ENCODE data around the gene CCPG1.

CCPG1 gene

GRCh38 chr15:55383687-55384086 is 24.5 kb downstream of the CCPG1 start:
- no peak for DNase-seq

GRCh38 chr15:55381595-55381994 is 26.6 kb downstream of the CCPG1 start:
- no peak for DNase-seq

DNA sequence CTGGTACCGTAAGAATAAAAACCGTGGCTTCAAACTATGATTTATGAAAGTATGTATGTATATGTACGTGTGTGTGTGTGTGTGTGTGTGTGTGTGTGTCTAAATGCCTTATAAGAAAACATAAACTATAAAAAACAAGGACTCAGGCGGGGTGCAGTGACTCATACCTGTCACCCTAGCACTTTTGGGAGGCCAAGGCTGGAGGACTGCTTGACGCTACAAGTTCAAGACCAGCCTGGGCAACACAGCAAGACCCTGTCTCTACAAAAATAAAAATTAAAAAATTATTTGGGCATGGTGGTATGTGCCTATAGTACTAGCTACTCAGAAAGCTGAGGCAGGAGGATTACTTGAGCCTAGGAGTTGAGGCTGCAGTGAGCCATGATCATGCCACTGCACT is 29.1 kb downstream of the CCPG1 start:
- DNase-seq, result no peak

- DNase-seq, result no peak
Observed at GRCh38 chr15:55372701-55373440, 35.3 kb downstream of the CCPG1 start.

GRCh38 chr15:55366981-55367380 is 41.2 kb downstream of the CCPG1 start:
- DNase-seq, result peak; percentile 29 to 43

- DNase-seq, result no peak
Observed at GRCh38 chr15:55362641-55363040, 45.5 kb downstream of the CCPG1 start.

DNA sequence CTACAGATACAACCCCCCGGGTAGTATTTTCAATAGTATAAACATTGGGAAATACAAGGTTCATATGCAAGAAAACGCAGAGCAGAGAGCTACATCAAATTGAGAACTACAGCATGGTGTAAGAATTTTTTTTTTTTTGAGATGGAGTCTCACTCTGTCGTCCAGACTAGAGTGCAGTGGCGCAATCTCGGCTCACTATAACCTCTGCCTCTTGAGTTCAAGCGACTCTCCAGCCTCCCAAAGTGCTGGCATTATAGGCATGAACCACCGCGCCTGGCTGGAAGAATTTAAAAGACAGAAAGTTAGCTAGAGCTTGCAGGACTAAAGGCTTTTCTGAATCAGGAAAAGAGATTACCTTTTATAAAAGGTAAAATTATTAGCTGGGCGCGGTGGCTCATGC is 47.1 kb downstream of the CCPG1 start:
- DNase-seq, result no peak

DNA sequence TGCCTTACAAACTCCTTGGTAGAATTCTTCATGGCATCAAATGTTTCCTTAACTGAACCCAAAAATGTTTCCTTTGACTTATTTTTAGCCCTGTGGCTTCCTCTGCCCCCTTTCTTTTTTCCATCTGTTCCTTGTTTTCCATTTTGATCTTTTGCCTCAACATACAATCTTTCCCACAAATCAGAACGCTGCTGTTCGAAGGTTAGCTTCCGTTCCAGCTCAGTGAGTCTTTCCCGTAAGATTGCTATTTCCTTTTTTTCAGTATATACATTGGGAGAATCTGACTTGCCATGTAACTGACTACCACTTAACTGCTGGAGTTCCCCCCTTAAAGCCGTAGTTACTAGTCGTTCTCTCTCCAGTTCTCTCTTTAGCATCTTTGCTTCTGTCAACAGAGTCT is 47.9 kb downstream of the CCPG1 start:
- DNase-seq, result no peak

GRCh38 chr15:55358471-55358870 is 49.7 kb downstream of the CCPG1 start:
- DNase-seq, result no peak

- no peak for DNase-seq
Observed at GRCh38 chr15:55357774-55358173, 50.4 kb downstream of the CCPG1 start.

DNA sequence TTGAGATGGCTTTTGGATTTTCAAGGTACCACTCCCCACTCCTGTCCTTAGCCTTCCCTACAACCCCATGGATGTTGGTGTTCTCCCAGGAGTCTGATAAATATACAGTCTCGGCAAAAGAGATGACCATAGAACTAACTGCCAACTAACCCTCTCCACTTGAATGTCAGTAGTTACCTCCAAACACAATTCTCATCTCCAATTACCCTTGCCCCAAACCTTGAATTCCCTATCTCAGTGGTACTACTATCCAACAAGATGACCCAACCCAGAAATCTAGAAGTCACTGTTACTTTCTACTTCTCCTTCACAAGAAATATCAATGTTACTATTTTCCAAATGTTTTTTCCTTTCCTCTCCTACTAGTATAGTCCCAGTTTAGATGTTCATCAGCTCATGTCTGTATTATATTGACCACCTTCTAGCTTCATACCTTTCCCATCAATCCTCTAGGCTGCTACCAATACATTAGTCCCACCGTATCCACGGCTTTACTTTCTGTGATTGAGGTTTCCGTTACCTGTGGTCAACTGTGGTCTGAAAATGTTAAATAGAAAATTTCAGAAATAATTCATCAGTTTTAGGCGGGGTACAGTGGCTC is 51.1 kb downstream of the CCPG1 start:
- no peak for DNase-seq

DNA sequence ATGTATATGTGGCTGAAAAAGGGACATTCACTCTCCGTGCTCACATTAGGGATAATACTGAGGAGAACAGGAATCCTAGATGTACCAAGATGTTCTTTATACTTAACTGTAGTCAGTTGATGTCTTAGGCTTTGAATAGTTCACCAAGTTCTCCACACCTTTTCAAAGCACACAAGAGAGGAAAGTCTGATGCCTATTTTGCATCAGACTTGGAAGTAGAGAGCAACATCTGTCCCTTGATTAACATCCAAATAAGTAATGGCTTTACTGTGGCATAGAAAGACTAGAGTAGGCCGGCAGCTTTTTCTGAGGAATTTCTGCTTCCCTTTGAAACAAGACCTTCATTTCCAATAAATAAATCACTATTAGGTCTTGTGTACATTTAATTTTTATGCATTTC is 55.1 kb downstream of the CCPG1 start:
- no peak for DNase-seq

DNA sequence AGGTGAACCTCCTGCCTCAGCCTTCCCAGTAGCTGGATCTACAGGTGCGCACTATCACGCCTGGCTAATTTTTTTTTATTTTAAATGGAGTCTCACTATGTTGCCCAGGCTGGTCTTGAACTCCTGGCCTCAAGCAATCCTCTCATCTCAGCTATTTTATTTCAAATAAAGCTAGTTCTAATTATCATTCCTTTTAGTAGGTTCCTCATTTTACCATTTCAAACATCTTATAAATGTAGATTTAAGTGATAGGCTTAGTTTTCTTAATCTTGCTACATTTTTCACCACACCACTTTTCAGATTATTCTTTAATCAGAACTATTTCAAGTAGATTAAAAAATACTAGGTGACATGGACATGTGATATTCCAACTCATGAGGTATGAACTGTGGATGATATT is 58.9 kb downstream of the CCPG1 start:
- no peak for DNase-seq

DNA sequence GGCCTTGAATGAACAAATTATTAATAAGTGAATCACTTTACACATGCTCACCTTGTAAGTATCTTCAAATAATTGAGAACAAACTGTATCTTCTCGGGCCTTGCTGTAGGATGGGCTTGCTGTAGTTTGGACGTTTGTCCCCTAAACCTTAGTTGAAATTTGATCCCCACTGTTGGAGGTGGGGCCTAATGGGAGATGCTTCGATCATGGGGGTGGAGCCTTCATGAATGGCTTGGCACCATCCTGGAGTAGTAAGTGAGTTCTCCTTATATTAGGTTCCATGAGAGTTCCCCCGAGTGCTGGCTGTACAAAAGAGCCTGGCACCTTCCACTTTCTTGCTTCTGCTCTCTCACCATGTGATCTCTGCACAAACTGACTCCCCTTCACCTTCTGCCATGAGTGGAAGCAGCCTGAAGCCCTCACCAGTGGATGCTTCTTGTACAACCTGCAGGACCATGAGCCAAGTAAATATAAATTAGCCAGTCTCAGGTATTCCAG is 59.8 kb downstream of the CCPG1 start:
- no peak for DNase-seq

DNA sequence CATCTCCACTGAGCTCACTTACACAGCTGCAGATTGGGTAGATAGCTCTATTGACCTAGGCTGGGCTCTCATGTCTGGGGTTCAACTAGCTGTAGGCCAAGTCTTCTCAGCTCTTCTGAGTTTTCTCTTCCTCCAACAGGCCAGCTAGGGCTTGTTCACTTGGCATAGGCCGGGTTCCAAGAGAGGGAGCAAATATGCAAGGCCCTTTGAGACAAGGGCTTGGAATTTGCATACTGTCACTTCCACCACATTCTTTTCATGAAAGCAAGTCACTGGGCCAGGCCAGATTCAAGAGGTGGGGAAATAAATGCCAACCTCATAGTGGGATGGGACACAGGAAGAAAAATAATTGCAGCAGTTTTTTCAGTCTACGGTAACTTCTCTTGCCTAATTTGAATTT is 64.0 kb downstream of the CCPG1 start:
- DNase-seq, result no peak

DNA sequence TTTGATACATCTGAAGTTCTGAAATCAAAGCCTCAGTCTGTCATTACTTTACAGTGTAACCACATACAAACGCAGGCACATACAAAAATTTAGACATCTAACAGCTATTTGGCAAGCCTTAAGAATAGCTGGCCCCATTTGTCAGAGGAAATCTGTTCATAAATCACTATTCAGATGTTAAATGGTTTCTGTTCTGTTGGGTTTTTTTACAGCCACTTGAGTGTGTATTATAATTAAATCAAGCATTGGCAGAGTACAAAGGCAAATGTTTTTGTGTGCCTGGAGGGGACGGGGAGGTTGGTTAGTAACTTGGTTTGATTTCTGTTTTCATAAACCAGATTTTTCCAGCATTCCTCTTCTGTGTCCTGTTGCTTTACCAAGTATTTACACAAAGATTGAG is 65.0 kb downstream of the CCPG1 start:
- DNase-seq, result no peak

GRCh38 chr15:55337160-55337559 is 71.0 kb downstream of the CCPG1 start:
- no peak for DNase-seq

- peak; percentile 35 to 45 for DNase-seq
Observed at GRCh38 chr15:55334997-55335396, 73.2 kb downstream of the CCPG1 start.

GRCh38 chr15:55334371-55334770 is 73.8 kb downstream of the CCPG1 start:
- no peak for DNase-seq

- DNase-seq, result peak; percentile 30 to 61
Observed at GRCh38 chr15:55327387-55327786, 80.8 kb downstream of the CCPG1 start.

DNA sequence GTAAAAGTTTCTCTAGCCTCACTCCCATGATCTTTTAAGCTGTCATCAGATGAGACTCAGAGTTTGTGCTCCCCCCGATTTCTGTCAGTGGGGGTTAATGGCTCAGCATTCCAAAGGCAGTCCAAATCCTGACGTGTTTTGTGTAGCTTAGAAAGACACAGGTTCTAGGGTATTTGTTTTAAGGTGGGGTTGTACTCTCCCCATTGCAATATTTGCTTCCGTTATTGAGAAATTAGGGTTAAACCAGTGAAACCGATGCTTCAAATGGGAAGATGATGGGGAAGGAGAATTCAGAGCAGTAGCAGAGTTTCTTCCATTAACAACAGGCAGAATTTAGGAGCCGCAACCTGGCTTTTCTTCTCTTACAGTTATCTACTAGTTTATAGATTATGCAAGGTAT is 85.7 kb downstream of the CCPG1 start:
- DNase-seq, result peak; percentile 8 to 41

GRCh38 chr15:55320963-55321362 is 87.2 kb downstream of the CCPG1 start:
- DNase-seq, result no peak

DNA sequence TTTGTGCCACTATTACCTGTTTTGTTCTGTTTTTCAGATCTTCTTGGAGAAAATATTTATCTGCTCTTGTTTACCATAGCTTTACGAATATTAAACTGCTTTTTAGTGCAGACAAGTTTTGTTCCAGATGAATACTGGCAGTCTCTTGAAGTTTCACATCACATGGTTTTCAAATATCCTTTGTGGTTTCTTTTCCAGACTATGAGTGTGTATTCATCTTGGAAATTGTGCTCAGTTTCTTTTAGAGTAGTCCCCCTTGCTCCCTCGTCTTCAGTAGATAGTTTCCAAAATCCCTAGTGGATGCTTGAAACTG is 88.0 kb downstream of the CCPG1 start:
- DNase-seq, result no peak

- peak; percentile 32 to 37 for DNase-seq
Observed at GRCh38 chr15:55319537-55320237, 88.5 kb downstream of the CCPG1 start.

Data from inflammatory macrophage treated with lipopolysaccharide for 1 hour (primary cell).